HFFc6 (cell line): ENCODE data around the gene SCML2. TPM values are rescaled to one million over a fixed set of nuclear protein-coding genes. Genes with fewer than 3 reads are reported as not detected.

Experiments
- DNase-seq: peaks from one replicate; pipeline ENCODE4 v3.0.0-alpha.2; 2018
- H3K27ac Mint-ChIP-seq: 2 replicates; pipeline ENCODE4 v1.8.0; 2020; ENCODE audit warnings: mild to moderate bottlenecking, mixed read lengths
- H3K27me3 Mint-ChIP-seq: 2 replicates; pipeline ENCODE4 v1.8.0; 2021; ENCODE audit warnings: mild to moderate bottlenecking, moderate library complexity, mixed read lengths; ENCODE audit not compliant: insufficient read depth
- H3K36me3 Mint-ChIP-seq: 2 replicates; pipeline ENCODE4 v1.8.0; 2021; ENCODE audit warnings: low read depth, mixed read lengths
- H3K4me1 Mint-ChIP-seq: 2 replicates; pipeline ENCODE4 v1.8.0; 2020; ENCODE audit warnings: low read depth, mixed read lengths
- H3K4me3 Mint-ChIP-seq: 2 replicates; pipeline ENCODE4 v1.8.0; 2020; ENCODE audit warnings: mild to moderate bottlenecking, moderate library complexity, mixed read lengths
- H3K9me3 Mint-ChIP-seq: 2 replicates; pipeline ENCODE4 v1.8.0; 2020; ENCODE audit warnings: mild to moderate bottlenecking, mixed read lengths
- total RNA-seq, 6 experiments: library from RNA; stranded (reverse); fragmentation: NEBNext Ultra II Directional; extraction: Animal tissue kit (Norgen Biotek cat#: 25700); gene quantifications; 2 replicates in 1 of 6; 3 replicates in 5 of 6; pipeline ENCODE4 v1.2.3, GENCODE V29; 2021
- TF ChIP-seq, protein P1 (sequence below): fragments of 200-600 bp; sonication (generic); IDR thresholded peaks from 2 replicates; pipeline ENCODE4 v1.5.0; 2021; ENCODE audit warnings: antibody characterized with exemption, mild to moderate bottlenecking

Gene SCML2
- total RNA-seq, 6 experiments from 2014 or later, result 0.97 to 2.8 (median 2.4) TPM

DNA sequence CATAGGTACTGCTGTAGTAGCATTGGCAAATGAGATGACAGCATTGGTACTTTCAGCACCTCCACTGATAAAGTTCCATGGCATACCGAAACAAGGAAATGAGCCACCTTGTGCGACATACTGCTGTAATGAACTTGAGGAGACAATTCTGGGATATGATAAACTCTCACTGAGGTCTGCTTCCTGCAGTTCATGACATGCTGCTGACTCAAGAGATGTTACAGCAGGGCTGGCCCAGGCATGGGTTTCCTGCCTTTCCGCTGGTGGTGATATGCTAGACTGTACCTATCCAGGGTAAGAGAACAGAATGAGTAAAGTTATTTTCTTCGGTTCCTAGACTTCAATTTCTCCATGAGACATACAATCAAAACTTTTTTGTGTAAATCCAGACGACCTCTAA, 150.9 kb downstream of the SCML2 start:
- no peaks in the 10 kb centered on the region for H3K9me3 Mint-ChIP-seq
- TF ChIP-seq, protein P1, sequence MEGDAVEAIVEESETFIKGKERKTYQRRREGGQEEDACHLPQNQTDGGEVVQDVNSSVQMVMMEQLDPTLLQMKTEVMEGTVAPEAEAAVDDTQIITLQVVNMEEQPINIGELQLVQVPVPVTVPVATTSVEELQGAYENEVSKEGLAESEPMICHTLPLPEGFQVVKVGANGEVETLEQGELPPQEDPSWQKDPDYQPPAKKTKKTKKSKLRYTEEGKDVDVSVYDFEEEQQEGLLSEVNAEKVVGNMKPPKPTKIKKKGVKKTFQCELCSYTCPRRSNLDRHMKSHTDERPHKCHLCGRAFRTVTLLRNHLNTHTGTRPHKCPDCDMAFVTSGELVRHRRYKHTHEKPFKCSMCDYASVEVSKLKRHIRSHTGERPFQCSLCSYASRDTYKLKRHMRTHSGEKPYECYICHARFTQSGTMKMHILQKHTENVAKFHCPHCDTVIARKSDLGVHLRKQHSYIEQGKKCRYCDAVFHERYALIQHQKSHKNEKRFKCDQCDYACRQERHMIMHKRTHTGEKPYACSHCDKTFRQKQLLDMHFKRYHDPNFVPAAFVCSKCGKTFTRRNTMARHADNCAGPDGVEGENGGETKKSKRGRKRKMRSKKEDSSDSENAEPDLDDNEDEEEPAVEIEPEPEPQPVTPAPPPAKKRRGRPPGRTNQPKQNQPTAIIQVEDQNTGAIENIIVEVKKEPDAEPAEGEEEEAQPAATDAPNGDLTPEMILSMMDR, result no peak
- no peaks in the 10 kb centered on the region for H3K4me1 Mint-ChIP-seq
- H3K36me3 Mint-ChIP-seq, result no peaks in the 10 kb centered on the region
- no peak for DNase-seq
- no peak overlapping the region for H3K4me3 Mint-ChIP-seq
- H3K27me3 Mint-ChIP-seq, result peaks cover 3% of the 10 kb centered on the region
- H3K27ac Mint-ChIP-seq, result no peak overlapping the region

DNA sequence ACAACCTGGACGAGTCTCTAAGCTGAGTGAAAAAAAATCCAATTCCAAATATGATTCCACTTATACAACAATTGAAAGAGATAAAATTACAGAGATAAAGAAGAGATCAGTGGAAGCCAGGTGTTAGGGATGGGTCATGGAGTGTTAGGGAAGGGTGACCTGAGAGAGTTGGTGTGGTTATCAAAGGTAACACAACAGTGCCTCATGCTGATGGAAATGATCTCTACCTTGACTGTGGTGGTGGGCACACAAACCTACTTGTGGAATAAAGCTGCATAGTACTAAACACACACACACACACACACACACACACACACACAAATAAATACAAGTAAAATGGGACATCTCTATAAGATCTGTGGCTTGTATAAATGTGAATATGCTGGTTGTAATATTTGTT, 159.8 kb downstream of the SCML2 start:
- Mint-ChIP-seq H3K36me3 (no peaks in the 10 kb centered on the region), H3K27ac (no peak overlapping the region), H3K27me3 (peaks cover 2% of the 10 kb centered on the region), H3K4me1 (no peaks in the 10 kb centered on the region), H3K4me3 (no peak overlapping the region), H3K9me3 (peaks cover 5% of the 10 kb centered on the region; the same call in 1 of the 2 replicates)
- TF ChIP-seq, protein P1, result no peak
- no peak for DNase-seq

Other genes with a start within 250 kb of the SCML2 start
- not detected for gene BEND2, start 133.8 kb downstream of the SCML2 start, total RNA-seq
- 1 to 10 TPM; 5.6 to 5.9 (median 5.8) TPM for gene CDKL5, start 70.9 kb upstream of the SCML2 start, total RNA-seq